ENCODE measurements around the gene CEP170B.
"Not testable (repeated sequence)": the region's sequence is repeated elsewhere in the genome, so short reads cannot be mapped to it uniquely, and the experiment has no call there.

The CEP170B gene

GRCh38 chr14:104933746-104934733, 69.0 kb downstream of the CEP170B start:
- DNase-seq: no peak

GRCh38 chr14:104935026-104935650, 70.1 kb downstream of the CEP170B start:
- no peak for DNase-seq

DNA sequence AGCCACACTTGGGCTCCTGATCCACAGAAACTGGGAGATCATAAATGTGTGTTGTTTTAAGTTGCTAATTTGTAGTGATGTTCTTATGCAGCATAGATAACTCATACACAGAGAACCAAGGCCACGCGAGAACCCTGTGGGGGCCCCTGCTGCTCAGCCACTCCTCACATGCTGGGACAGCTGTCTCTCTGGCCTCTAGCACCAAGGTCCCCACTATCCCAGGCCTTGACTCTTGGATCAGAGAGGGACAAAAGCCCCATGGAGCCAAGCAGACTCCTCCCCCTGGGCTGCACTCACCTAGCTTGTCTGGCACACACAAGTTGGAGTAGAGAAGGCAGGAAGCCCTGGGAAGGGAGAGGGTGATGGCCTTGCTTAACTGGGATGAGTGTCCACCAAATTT, 70.9 kb downstream of the CEP170B start:
- DNase-seq: no peak

- no peak for DNase-seq
These were observed 71.5 kb downstream of the CEP170B start for GRCh38 chr14:104936361-104937155.

- no peak for DNase-seq
These were observed 72.1 kb downstream of the CEP170B start for GRCh38 chr14:104937161-104937560.

DNA sequence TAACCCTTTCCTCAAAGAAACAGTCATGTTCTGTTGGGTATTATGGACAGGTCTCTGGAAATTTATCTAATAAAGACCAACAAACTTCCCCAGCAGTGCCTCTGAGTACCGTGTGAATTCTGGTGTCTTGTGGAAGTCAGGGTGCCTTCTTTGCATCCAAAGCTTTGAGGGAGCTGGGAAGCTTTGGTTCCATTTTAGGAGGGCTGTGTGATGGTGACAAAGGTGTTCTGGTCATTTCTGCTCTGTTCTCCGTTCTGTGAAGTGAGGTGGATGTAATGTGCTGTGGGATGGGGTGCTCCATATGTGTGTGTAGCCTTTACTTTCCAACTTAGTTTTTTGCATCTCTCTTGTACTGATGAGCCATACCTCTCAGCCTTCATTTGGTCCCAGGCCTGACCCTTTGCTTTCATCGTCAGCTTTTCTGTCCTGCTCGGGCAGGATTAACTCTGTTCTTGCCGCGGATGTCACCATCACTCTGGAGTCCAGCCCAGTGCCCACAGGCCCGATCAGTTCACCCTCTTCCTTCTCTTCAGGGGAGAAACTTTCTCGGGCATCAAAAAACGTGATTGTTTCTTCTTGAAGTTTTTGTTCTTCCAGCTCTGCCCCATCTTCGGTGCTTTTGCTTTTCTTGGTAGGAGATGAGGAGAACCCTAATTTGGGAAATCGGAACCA, 72.8 kb downstream of the CEP170B start:
- no peak for DNase-seq

DNA sequence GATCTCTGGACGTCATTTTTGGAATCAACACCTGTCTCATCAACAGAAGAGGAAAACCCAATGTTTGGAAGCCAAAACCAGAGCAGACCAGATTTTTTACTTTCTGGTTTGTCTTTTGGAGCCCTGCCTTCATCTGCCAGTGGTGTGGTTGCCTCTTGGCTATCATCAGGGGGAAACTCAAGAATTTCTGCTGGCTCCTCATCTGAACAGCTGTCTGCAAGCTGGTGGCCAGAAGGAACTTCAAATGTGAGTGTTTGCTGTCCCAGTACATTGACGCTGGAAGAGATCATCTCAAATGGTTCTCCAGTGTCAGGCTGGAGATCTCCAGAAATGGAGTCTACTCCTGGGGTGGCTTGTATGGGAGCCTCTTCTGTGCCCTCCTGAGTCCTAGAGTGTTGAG, 73.4 kb downstream of the CEP170B start:
- no peak for DNase-seq

- no peak for DNase-seq
These were observed 73.9 kb downstream of the CEP170B start for GRCh38 chr14:104938960-104939359.

GRCh38 chr14:104939666-104940410, 74.8 kb downstream of the CEP170B start:
- no peak for DNase-seq

GRCh38 chr14:104940526-104941150, 75.6 kb downstream of the CEP170B start:
- DNase-seq: no peak

DNA sequence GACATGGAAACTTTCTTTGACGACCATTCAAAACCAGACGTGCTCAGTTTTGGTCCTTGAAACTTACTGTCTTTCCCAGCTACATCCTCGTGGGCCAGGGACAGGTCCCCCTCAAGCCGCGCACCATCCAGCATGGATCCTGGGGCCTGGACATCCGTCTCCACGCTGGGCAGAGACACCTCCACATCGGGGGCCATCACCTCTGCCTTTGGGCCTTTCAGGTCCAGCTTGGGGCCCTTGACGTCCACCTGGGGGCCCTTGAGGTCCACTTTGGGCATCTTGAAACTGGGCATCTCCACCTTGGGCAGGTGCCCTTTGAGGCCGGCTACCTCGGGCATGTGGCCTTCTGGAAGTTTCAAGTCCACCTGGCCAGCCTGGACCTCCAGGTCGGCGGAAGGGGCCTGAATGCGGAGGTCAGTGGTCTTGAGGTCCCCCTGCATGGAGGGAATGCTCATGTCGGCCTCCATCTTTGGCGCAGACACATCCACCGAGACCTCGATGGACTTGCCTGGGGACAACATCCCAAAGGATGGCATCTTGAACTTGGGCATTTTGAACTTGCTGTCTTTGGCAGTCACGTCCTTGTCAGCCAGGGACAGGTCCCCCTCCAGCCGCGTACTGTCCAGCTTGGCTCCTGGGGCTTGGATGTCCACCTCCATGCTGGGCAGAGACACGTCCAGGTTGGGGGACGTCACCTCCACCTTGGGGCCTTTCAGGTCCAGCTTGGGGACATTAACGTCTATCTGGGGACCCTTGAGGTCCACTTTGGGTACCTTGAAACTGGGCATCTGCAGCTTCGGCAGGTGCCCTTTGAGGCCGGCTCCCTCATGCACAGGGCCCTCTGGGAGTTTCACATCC, 76.7 kb downstream of the CEP170B start:
- DNase-seq: no peak

DNA sequence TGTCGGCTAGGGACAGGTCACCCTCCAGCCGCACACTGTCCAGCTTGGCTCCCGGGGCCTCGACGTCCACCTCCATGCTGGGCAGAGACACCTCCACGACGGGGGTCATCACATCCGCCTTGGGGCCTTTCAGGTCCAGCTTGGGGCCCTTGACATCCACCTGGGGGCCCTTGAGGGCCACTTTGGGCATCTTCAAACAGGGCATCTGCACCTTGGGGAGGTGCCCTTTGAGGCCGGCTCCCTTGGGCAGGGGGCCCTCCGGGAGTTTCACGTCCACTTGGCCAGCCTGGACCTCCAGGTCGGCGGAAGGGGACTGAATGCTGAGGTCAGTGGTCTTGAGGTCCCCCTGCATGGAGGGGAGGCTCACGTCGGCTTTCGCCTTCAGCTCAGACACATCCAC, 77.5 kb downstream of the CEP170B start:
- no peak for DNase-seq

- not testable (repeated sequence) for DNase-seq
These were observed 78.3 kb downstream of the CEP170B start for GRCh38 chr14:104943216-104944015.

DNA sequence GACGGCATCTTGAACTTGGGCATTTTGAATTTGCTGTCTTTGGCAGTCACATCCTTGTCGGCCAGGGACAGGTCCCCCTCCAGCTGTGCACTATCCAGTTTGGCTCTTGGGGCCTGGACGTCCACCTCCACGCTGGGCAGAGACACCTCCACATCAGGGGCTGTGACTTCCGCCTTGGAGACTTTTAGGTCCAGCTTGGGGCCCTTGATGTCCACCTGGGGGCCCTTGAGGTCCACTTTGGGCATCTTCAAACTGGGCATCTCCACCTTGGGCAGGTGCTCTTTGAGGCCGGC, 78.9 kb downstream of the CEP170B start:
- not testable (repeated sequence) for DNase-seq

- not testable (repeated sequence) for DNase-seq
These were observed 79.6 kb downstream of the CEP170B start for GRCh38 chr14:104944436-104945205.

DNA sequence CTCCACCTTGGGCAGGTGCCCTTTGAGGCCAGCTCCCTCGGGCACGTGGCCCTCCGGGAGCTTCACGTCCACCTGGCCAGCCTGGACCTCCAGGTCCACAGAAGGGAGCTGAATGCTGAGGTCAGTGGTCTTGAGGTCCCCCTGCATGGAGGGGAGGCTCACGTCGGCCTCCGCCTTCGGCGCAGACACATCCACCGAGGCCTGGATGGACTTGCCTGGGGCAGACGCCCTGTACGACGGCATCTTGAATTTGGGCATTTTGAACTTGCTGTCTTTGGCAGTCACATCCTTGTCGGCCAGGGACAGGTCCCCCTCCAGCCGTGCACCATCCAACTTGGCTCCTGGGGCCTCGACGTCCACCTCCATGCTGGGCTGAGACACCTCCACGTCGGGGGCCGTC, 80.2 kb downstream of the CEP170B start:
- DNase-seq: not testable (repeated sequence)

All from HCEC 1CT (cell line).